Transverse colon (tissue), 4 donors: ENCODE data around the gene LRRFIP2. TPM values are rescaled to one million over a fixed set of nuclear protein-coding genes. Genes with fewer than 3 reads are reported as not detected.
A peak's percentile ranks its signal among the peaks of the same experiment; 100 is the strongest.

Source experiments
- DNase-seq: peaks from one replicate; pipeline ENCODE4 v3.0.0-alpha.2; 2019
- H3K27ac ChIP-seq, 4 donors: fragments of 200-600 bp; sonication (generic); 2 replicates each; pipeline ENCODE4 v1.5.1; 2016 to 2018; ENCODE audit warnings: inconsistent platforms in 4 of 4
- H3K27me3 ChIP-seq: fragments of 200-600 bp; sonication (generic); 2 replicates; pipeline ENCODE4 v1.5.1; 2017; ENCODE audit warnings: inconsistent platforms
- H3K36me3 ChIP-seq, 4 donors: fragments of 200-600 bp; sonication (generic); 2 replicates each; pipeline ENCODE4 v1.5.1; 2017 to 2019; ENCODE audit warnings: inconsistent platforms in 4 of 4
- H3K4me1 ChIP-seq, 4 donors: fragments of 200-600 bp; sonication (generic); 2 replicates each; pipeline ENCODE4 v1.5.1; 2017 to 2020; ENCODE audit warnings: inconsistent platforms in 4 of 4
- H3K4me3 ChIP-seq, 4 donors: fragments of 200-600 bp; sonication (generic); 1 replicate in 1 of 4; 2 replicates in 3 of 4; pipeline versions ENCODE4 v1.5.1 to v1.6.1; 2017 to 2019; ENCODE audit warnings: inconsistent platforms in 4 of 4
- H3K9me3 ChIP-seq, 2 donors: fragments of 200-600 bp; sonication (generic); 2 replicates each; pipeline ENCODE4 v1.5.1; 2017 to 2019; ENCODE audit warnings: inconsistent platforms in 2 of 2
- EP300 ChIP-seq: sonication (generic); formaldehyde crosslinking; IDR thresholded peaks from one replicate; pipeline ENCODE4 v1.6.1; 2017; ENCODE audit warnings: antibody characterized with exemption, low read depth
- POLR2A ChIP-seq: fragments of 450-650 bp; IDR thresholded peaks from one replicate; pipeline ENCODE4 v1.6.1; 2016; ENCODE audit warnings: antibody characterized with exemption, mild to moderate bottlenecking, moderate library complexity
- POLR2AphosphoS5 ChIP-seq, 3 donors: sonication (generic); formaldehyde crosslinking; IDR thresholded peaks; one replicate each; pipeline ENCODE4 v1.6.1; 2016; ENCODE audit warnings: antibody characterized with exemption in 3 of 3
- WGBS, 2 donors: methylation state at CpG; one replicate each; pipeline ENCODE4 v1.1.5; 2018; ENCODE audit warnings: low coverage in 1 of 2; 5-methylcytosine and 5-hydroxymethylcytosine counted together
- in situ Hi-C, 4 donors: fragments of 200-750 bp; cut with MboI; loops; one replicate each; pipeline versions ENCODE4 v1.15.0 to v1.15.1; 2017; ENCODE audit warnings: low sequenced_read_pairs in 3 of 4, low pct_ligation_motif_present in 1 of 4, low pct_unique_long_range_greater_than_20kb in 1 of 4
- intact Hi-C: fragments of 100-400 bp; cut with DNase I; formaldehyde crosslinking; loops from one replicate; pipeline ENCODE4 v1.15.1; 2023; ENCODE audit warnings: low total_unique reads
- total RNA-seq, 4 donors: library from RNA; depleted of rRNA; stranded (reverse); fragments of >200 nt; gene quantifications; one replicate each; pipeline ENCODE4 v1.1.0, GENCODE V29; 2016
- TF ChIP-seq, protein P1 (sequence below), 5 experiments: fragments of 200-600 bp in 3 of 5; fragments of 450-650 bp in 2 of 5; sonication (generic) in 3 of 5; IDR thresholded peaks; 1 replicate in 2 of 5; 2 replicates in 3 of 5; pipeline ENCODE4 v1.5.1; 2016 to 2017; ENCODE audit warnings: antibody characterized with exemption in 5 of 5, inconsistent platforms in 3 of 5, mild to moderate bottlenecking in 2 of 5, moderate library complexity in 1 of 5

Gene LRRFIP2
- total RNA-seq, 4 donors from 2014 or later = 136 to 198 (median 167) TPM

DNA sequence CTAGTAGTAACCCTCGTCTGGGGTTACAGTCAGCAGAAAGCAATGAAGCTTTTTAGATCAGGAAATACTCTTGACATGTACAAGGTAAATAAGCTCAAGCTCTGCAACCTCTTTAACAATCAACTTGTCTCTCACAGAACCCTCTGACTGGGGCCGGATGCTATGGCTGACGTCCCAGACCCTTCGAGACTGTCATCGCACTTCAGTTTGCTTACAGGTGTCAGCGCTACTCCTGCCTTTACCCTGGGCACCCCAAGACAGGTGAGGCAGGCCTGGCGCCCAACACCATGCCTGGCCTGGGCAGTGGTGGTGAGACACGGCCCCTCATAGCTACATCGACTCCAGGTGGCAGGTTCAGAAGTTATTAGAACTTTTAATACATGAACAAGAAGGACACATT is 30.6 kb downstream of the LRRFIP2 start:
- peaks cover 0 to 20% (median 4%) of the 10 kb centered on the region in 4 donors for H3K36me3 ChIP-seq
- H3K27me3 ChIP-seq = no peaks in the 10 kb centered on the region
- no peaks in the 10 kb centered on the region for H3K9me3 ChIP-seq
- TF ChIP-seq, protein P1, sequence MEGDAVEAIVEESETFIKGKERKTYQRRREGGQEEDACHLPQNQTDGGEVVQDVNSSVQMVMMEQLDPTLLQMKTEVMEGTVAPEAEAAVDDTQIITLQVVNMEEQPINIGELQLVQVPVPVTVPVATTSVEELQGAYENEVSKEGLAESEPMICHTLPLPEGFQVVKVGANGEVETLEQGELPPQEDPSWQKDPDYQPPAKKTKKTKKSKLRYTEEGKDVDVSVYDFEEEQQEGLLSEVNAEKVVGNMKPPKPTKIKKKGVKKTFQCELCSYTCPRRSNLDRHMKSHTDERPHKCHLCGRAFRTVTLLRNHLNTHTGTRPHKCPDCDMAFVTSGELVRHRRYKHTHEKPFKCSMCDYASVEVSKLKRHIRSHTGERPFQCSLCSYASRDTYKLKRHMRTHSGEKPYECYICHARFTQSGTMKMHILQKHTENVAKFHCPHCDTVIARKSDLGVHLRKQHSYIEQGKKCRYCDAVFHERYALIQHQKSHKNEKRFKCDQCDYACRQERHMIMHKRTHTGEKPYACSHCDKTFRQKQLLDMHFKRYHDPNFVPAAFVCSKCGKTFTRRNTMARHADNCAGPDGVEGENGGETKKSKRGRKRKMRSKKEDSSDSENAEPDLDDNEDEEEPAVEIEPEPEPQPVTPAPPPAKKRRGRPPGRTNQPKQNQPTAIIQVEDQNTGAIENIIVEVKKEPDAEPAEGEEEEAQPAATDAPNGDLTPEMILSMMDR (IDR thresholded peaks at IDR 0.05) = no peak
- no peak for TF ChIP-seq EP300
- TF ChIP-seq POLR2A = no peak
- TF ChIP-seq POLR2AphosphoS5 (IDR thresholded peaks at IDR 0.05) = no peak
- no peak overlapping the region for H3K27ac ChIP-seq
- H3K4me1 ChIP-seq = peaks cover 0 to 52% (median 6%) of the 10 kb centered on the region in 4 donors
- WGBS, 2 donors = 80 to 98% methylated on average over 1 to 9 of the region's 9 CpGs
- H3K4me3 ChIP-seq = no peak overlapping the region
- in situ Hi-C loops (no loop called here), intact Hi-C loops (no loop called here)
- DNase-seq = no peak

DNA sequence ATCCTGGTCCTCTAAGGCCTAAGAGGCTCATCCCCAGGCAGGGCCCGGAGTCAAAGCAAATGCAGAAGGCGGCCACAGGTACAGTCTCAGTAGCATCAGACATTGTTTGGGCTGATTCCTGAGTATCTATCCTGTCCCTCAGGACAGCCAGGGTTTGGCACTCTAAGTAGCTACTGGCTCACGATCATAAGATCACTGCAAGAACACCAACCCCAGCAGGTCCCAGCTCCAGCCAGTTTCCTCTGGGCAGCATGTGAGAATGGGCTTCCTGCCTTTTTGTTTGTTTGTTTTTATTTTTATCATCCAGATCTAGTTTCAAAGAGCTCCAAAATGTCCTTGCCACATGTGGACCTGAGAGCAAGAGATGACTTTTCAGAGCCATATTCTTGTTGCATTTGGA is 32.7 kb downstream of the LRRFIP2 start:
- in situ Hi-C loops = no loop called here
- intact Hi-C loops = no loop called here
- no peak overlapping the region for H3K4me3 ChIP-seq
- H3K27me3 ChIP-seq = no peaks in the 10 kb centered on the region
- no peak overlapping the region for H3K27ac ChIP-seq
- peaks cover 0 to 20% (median 2%) of the 10 kb centered on the region in 4 donors for H3K36me3 ChIP-seq
- H3K4me1 ChIP-seq = peaks cover 0 to 66% (median 11%) of the 10 kb centered on the region in 4 donors
- TF ChIP-seq EP300 (no peak), POLR2AphosphoS5 (IDR thresholded peaks at IDR 0.05) (no peak), POLR2A (no peak)
- TF ChIP-seq, protein P1 (IDR thresholded peaks at IDR 0.05) = no peak
- DNase-seq = no peak
- 97% methylated on average over 3 of the region's 3 CpGs; no CpG with 5 or more reads in 1 of the 2 donors for WGBS, 2 donors
- no peaks in the 10 kb centered on the region for H3K9me3 ChIP-seq

DNA sequence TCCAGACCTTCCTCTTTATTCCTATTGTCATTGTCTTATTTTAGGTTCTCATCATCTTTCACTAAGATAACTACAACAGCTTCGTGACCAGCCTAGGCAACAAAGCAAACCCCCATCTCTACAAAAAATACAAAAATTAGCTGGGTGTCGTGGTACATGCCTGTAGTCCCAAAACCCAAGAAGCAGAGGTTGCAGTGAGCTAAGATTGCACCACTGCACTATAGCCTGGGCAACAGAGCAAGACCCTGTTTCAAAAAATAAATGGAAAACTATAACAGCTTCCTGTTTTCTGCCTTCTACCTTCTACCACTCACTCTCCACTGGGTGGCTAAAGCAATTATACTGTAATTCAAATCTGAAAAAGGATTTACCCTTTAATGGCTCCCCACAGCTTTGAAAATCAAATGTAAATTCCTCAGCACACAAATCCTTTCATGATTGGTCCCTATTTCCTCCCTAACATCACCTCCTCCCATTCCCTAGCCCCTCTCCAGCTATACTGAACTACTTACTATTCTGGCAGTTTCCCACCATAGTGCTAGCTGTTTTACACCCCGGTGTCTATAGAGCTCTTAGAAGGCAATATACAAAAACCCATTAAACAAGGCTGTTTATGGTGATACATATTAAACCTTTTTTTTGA is 33.4 kb downstream of the LRRFIP2 start:
- Histone ChIP-seq H3K27ac (no peak overlapping the region), H3K27me3 (no peaks in the 10 kb centered on the region), H3K36me3 (peaks cover 0 to 20% (median 1%) of the 10 kb centered on the region in 4 donors), H3K4me3 (no peak overlapping the region), H3K4me1 (peaks cover 0 to 63% (median 11%) of the 10 kb centered on the region in 4 donors), H3K9me3 (no peaks in the 10 kb centered on the region)
- WGBS, 2 donors = 96 to 98% methylated on average over 3 of the region's 3 CpGs
- in situ Hi-C loops (no loop called here), intact Hi-C loops (no loop called here)
- no peak for DNase-seq
- TF ChIP-seq, protein P1 (IDR thresholded peaks at IDR 0.05) = no peak
- no peak for TF ChIP-seq POLR2AphosphoS5 (IDR thresholded peaks at IDR 0.05)
- TF ChIP-seq EP300 = no peak
- no peak for TF ChIP-seq POLR2A

DNA sequence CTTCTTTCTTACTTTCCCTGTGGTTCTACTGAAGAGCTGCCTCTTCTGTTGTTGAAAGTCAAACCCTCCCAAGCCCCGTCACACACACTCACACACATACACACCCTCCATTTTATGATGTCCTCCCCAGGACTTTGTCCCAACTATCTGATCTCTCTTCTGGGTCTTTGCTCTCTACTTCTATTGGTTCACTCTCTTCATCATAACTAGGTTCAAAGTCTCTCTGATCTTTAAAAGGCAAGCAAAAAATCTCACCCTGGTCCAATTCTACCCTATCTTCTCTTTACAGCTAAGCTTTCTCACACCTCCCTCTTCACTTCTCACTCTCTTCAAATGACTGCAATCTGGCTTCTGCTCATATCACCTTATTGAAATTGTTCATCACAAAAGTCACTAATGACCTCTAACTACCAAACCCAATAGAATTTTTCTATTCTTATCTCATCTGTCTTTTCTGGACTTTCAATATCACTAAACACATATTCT is 34.8 kb downstream of the LRRFIP2 start:
- Histone ChIP-seq H3K9me3 (no peaks in the 10 kb centered on the region), H3K27ac (peak overlapping the region; percentile 49 to 61 (median 54)), H3K36me3 (peaks cover 0 to 20% (median 0%) of the 10 kb centered on the region in 4 donors), H3K4me1 (peaks cover 0 to 52% (median 11%) of the 10 kb centered on the region in 4 donors), H3K4me3 (no peak overlapping the region), H3K27me3 (no peaks in the 10 kb centered on the region)
- TF ChIP-seq, protein P1 (IDR thresholded peaks at IDR 0.05) = no peak
- TF ChIP-seq POLR2A = no peak
- TF ChIP-seq POLR2AphosphoS5 (IDR thresholded peaks at IDR 0.05) = peak in 2 of 3 donors; percentile 58 to 69
- DNase-seq = peak; percentile 62
- intact Hi-C loops (no loop called here), in situ Hi-C loops (no loop called here)
- 40 to 46% methylated on average over 1 of the region's 1 CpG for WGBS, 2 donors
